ENCODE results near the gene MACROH2A2. TPM values are rescaled to one million over a fixed set of nuclear protein-coding genes. Genes with fewer than 3 reads are reported as not detected.

The MACROH2A2 gene
- total and polyA plus RNA-seq, 2 of the 13 experiments (the other 11 are each of a cell fraction or from before 2014, with no cell fraction given), result 9.8 to 43.1 TPM

DNA sequence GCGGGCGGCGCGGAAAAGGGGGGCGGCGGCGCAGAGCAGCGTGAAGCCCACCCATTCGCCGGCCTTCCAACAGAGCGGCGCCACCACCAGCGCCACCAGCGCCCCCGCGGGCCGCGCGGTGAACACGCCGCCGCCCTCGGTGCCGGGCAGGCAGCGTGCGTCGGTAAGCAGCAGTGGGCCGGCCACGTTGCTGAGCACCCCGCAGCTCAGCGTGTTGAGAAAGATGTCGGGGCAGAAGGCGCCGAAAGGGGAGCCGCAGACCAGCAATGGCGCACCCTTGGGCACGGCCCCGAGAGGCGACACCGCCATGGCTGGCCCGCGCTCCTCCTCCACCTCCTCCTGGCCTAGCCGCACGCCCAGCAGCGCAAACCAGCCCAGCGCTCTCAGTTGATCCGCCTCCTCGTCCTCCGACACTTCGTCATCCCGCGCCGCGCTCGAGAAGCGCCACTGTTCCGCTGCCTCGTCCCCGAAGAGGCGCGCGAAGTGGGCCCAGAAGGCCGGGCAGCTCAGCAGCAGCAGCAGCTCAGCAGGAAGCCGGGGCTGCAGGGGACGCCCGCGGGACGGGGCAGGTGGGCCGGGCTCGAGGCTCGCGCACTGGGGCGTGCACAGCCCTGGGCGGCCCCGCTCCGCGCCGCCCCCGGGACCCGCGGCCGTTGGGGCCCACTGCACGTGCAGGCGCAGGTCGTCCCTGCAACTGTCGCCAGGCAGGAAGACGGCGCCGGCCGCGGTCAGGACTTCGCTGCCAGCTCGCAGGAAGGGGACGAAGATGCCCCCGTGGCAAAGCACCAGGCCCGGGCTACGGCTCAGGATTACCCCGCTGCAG lies 93.2 kb downstream of the MACROH2A2 start (continued):
- TF ChIP-seq, protein P1, sequence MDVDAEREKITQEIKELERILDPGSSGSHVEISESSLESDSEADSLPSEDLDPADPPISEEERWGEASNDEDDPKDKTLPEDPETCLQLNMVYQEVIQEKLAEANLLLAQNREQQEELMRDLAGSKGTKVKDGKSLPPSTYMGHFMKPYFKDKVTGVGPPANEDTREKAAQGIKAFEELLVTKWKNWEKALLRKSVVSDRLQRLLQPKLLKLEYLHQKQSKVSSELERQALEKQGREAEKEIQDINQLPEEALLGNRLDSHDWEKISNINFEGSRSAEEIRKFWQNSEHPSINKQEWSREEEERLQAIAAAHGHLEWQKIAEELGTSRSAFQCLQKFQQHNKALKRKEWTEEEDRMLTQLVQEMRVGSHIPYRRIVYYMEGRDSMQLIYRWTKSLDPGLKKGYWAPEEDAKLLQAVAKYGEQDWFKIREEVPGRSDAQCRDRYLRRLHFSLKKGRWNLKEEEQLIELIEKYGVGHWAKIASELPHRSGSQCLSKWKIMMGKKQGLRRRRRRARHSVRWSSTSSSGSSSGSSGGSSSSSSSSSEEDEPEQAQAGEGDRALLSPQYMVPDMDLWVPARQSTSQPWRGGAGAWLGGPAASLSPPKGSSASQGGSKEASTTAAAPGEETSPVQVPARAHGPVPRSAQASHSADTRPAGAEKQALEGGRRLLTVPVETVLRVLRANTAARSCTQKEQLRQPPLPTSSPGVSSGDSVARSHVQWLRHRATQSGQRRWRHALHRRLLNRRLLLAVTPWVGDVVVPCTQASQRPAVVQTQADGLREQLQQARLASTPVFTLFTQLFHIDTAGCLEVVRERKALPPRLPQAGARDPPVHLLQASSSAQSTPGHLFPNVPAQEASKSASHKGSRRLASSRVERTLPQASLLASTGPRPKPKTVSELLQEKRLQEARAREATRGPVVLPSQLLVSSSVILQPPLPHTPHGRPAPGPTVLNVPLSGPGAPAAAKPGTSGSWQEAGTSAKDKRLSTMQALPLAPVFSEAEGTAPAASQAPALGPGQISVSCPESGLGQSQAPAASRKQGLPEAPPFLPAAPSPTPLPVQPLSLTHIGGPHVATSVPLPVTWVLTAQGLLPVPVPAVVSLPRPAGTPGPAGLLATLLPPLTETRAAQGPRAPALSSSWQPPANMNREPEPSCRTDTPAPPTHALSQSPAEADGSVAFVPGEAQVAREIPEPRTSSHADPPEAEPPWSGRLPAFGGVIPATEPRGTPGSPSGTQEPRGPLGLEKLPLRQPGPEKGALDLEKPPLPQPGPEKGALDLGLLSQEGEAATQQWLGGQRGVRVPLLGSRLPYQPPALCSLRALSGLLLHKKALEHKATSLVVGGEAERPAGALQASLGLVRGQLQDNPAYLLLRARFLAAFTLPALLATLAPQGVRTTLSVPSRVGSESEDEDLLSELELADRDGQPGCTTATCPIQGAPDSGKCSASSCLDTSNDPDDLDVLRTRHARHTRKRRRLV (CRISPR knock-in tag; IDR thresholded peaks at IDR 0.05), result no peak
- TF ChIP-seq RAD51 (IDR thresholded peaks at IDR 0.05; ENCODE audit: borderline replicate concordance) (no peak), CHD4 (IDR thresholded peaks at IDR 0.05; ENCODE audit: borderline replicate concordance, low read length) (no peak), SETDB1 (CRISPR knock-in tag; IDR thresholded peaks at IDR 0.05; ENCODE audit: borderline replicate concordance) (no peak), FOXO1 (CRISPR knock-in tag; IDR thresholded peaks at IDR 0.05) (0 out of 2 replicates have a peak, but pooled peaks have one; percentile 9), SRY (CRISPR knock-in tag; IDR thresholded peaks at IDR 0.05) (no peak), ZNF773 (CRISPR knock-in tag; IDR thresholded peaks at IDR 0.05; ENCODE audit: borderline replicate concordance) (peak; percentile 56), KLF11 (CRISPR knock-in tag; IDR thresholded peaks at IDR 0.05) (0 out of 2 replicates have a peak, but pooled peaks have one; percentile 31), CBX5 (CRISPR knock-in tag; IDR thresholded peaks at IDR 0.05; ENCODE audit: borderline replicate concordance) (peak; percentile 18; the same call in 1 of the 2 replicates), ZNF569 (CRISPR knock-in tag; IDR thresholded peaks at IDR 0.05; ENCODE audit: borderline replicate concordance) (no peak), ZSCAN30 (CRISPR knock-in tag; IDR thresholded peaks at IDR 0.05) (no peak), ZNF124 (CRISPR knock-in tag; IDR thresholded peaks at IDR 0.05) (peak; percentile 28; the same call in 1 of the 2 replicates), ZNF232 (CRISPR knock-in tag; IDR thresholded peaks at IDR 0.05; ENCODE audit: borderline replicate concordance) (no peak; the same call in 1 of the 2 replicates), CC2D1A (CRISPR knock-in tag; IDR thresholded peaks at IDR 0.05) (no peak), IRX3 (CRISPR knock-in tag; IDR thresholded peaks at IDR 0.05; ENCODE audit: borderline replicate concordance, low read depth) (peak; percentile 85), ZNF781 (CRISPR knock-in tag; IDR thresholded peaks at IDR 0.05; ENCODE audit: borderline replicate concordance, not compliant biosample characterization) (no peak)
- TF ChIP-seq, protein P2, sequence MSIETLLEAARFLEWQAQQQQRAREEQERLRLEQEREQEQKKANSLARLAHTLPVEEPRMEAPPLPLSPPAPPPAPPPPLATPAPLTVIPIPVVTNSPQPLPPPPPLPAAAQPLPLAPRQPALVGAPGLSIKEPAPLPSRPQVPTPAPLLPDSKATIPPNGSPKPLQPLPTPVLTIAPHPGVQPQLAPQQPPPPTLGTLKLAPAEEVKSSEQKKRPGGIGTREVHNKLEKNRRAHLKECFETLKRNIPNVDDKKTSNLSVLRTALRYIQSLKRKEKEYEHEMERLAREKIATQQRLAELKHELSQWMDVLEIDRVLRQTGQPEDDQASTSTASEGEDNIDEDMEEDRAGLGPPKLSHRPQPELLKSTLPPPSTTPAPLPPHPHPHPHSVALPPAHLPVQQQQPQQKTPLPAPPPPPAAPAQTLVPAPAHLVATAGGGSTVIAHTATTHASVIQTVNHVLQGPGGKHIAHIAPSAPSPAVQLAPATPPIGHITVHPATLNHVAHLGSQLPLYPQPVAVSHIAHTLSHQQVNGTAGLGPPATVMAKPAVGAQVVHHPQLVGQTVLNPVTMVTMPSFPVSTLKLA (IDR thresholded peaks at IDR 0.05), result peak; percentile 24; the same call in 1 of the 2 replicates
- TF ChIP-seq, protein P3, sequence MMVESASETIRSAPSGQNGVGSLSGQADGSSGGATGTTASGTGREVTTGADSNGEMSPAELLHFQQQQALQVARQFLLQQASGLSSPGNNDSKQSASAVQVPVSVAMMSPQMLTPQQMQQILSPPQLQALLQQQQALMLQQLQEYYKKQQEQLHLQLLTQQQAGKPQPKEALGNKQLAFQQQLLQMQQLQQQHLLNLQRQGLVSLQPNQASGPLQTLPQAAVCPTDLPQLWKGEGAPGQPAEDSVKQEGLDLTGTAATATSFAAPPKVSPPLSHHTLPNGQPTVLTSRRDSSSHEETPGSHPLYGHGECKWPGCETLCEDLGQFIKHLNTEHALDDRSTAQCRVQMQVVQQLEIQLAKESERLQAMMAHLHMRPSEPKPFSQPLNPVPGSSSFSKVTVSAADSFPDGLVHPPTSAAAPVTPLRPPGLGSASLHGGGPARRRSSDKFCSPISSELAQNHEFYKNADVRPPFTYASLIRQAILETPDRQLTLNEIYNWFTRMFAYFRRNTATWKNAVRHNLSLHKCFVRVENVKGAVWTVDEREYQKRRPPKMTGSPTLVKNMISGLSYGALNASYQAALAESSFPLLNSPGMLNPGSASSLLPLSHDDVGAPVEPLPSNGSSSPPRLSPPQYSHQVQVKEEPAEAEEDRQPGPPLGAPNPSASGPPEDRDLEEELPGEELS (CRISPR knock-in tag; IDR thresholded peaks at IDR 0.05), result no peak
- TF ChIP-seq, protein P4, sequence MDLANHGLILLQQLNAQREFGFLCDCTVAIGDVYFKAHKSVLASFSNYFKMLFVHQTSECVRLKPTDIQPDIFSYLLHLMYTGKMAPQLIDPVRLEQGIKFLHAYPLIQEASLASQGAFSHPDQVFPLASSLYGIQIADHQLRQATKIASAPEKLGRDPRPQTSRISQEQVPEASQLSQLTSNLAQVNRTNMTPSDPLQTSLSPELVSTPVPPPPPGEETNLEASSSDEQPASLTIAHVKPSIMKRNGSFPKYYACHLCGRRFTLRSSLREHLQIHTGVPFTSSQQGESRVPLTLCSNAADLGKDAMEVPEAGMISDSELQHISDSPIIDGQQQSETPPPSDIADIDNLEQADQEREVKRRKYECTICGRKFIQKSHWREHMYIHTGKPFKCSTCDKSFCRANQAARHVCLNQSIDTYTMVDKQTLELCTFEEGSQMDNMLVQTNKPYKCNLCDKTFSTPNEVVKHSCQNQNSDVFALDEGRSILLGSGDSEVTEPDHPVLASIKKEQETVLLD (CRISPR knock-in tag; IDR thresholded peaks at IDR 0.05; ENCODE audit: low read depth), result peak; percentile 30
